ENCODE data around the gene SIRPB2.

SIRPB2 gene

GRCh38 chr20:1440024-1440423 lies 51.2 kb downstream of the SIRPB2 start:
- H2BK12ac ChIP-seq (ENCODE audit: low read length) = no peak overlapping the region
- no peak overlapping the region for H2BK5ac ChIP-seq (ENCODE audit: low read depth, low read length, poor library complexity)
- no peaks in the 10 kb centered on the region for H3K79me2 ChIP-seq (ENCODE audit: control insufficient read depth, insufficient read depth, low read length, poor library complexity)
- H2AK5ac ChIP-seq (ENCODE audit: low read length) = no peak overlapping the region
- WGBS (ENCODE audit: extremely low coverage, insufficient coverage, insufficient read length) = no CpG with 5 or more reads among the region's 6 CpGs
- peaks cover 2% of the 10 kb centered on the region for H3K9me3 ChIP-seq (ENCODE audit: insufficient read depth, low read depth, low read length)
- no peak overlapping the region for H4K8ac ChIP-seq (ENCODE audit: low read depth, low read length)
- H2AFZ ChIP-seq (ENCODE audit: insufficient read depth, low read length, poor library complexity) = no peak overlapping the region
- no peaks in the 10 kb centered on the region for H3K4me1 ChIP-seq (ENCODE audit: control insufficient read depth in 1 of 2, insufficient read depth in 2 of 2, low read length in 2 of 2)
- no peak overlapping the region for H3K9ac ChIP-seq (ENCODE audit: low read length)
- H3K4me2 ChIP-seq (ENCODE audit: low read length) = no peak overlapping the region
- H3K4ac ChIP-seq (ENCODE audit: low read depth, low read length) = no peak overlapping the region
- no peak overlapping the region for H3K27ac ChIP-seq (ENCODE audit: low read depth, low read length)
- H2BK120ac ChIP-seq (ENCODE audit: insufficient read depth, low read length, poor library complexity) = no peak overlapping the region
- no peaks in the 10 kb centered on the region for H3K79me1 ChIP-seq (ENCODE audit: low read length)
- H3K27me3 ChIP-seq (ENCODE audit: insufficient read depth, low read length) = no peaks in the 10 kb centered on the region
- H4K91ac ChIP-seq (ENCODE audit: low read depth, low read length) = no peak overlapping the region
- H4K12ac ChIP-seq (ENCODE audit: low read depth, low read length) = no peak overlapping the region
- no peak overlapping the region for H3K18ac ChIP-seq (ENCODE audit: low read length)
- H3K23ac ChIP-seq (ENCODE audit: low read length) = no peak overlapping the region
- peaks cover 24 to 35% of the 10 kb centered on the region in 2 experiments for H3K36me3 ChIP-seq (ENCODE audit: control insufficient read depth in 1 of 2, insufficient read depth in 2 of 2, low read length in 2 of 2)
- H3K4me3 ChIP-seq (ENCODE audit: low read depth, low read length) = no peak overlapping the region
- H3K14ac ChIP-seq (ENCODE audit: low read length) = no peak overlapping the region
- peak in 1 of 2 donors; percentile 46 for DNase-seq

GRCh38 chr20:1438361-1438760 lies 52.9 kb downstream of the SIRPB2 start:
- Histone ChIP-seq H4K91ac (ENCODE audit: low read depth, low read length) (no peak overlapping the region), H3K23ac (ENCODE audit: low read length) (no peak overlapping the region), H2BK12ac (ENCODE audit: low read length) (no peak overlapping the region), H3K4me2 (ENCODE audit: low read length) (no peak overlapping the region), H4K8ac (ENCODE audit: low read depth, low read length) (no peak overlapping the region), H2BK120ac (ENCODE audit: insufficient read depth, low read length, poor library complexity) (no peak overlapping the region), H3K36me3 (ENCODE audit: control insufficient read depth in 1 of 2, insufficient read depth in 2 of 2, low read length in 2 of 2) (peaks cover 11 to 19% of the 10 kb centered on the region in 2 experiments), H3K4me3 (ENCODE audit: low read depth, low read length) (no peak overlapping the region), H3K18ac (ENCODE audit: low read length) (no peak overlapping the region), H3K9me3 (ENCODE audit: insufficient read depth, low read depth, low read length) (peaks cover 4% of the 10 kb centered on the region), H3K9ac (ENCODE audit: low read length) (no peak overlapping the region), H4K12ac (ENCODE audit: low read depth, low read length) (no peak overlapping the region), H3K79me2 (ENCODE audit: control insufficient read depth, insufficient read depth, low read length, poor library complexity) (no peaks in the 10 kb centered on the region), H3K27me3 (ENCODE audit: insufficient read depth, low read length) (no peaks in the 10 kb centered on the region), H3K4ac (ENCODE audit: low read depth, low read length) (no peak overlapping the region), H3K4me1 (ENCODE audit: control insufficient read depth in 1 of 2, insufficient read depth in 2 of 2, low read length in 2 of 2) (no peaks in the 10 kb centered on the region), H2BK5ac (ENCODE audit: low read depth, low read length, poor library complexity) (no peak overlapping the region), H3K27ac (ENCODE audit: low read depth, low read length) (no peak overlapping the region), H3K14ac (ENCODE audit: low read length) (no peak overlapping the region), H2AFZ (ENCODE audit: insufficient read depth, low read length, poor library complexity) (no peak overlapping the region), H2AK5ac (ENCODE audit: low read length) (no peak overlapping the region), H3K79me1 (ENCODE audit: low read length) (no peaks in the 10 kb centered on the region)
- DNase-seq = no peak
- no CpG with 5 or more reads among the region's 1 CpG for WGBS (ENCODE audit: extremely low coverage, insufficient coverage, insufficient read length)

- WGBS (ENCODE audit: extremely low coverage, insufficient coverage, insufficient read length) = no CpG with 5 or more reads among the region's 5 CpGs
- H3K79me1 ChIP-seq (ENCODE audit: low read length) = no peaks in the 10 kb centered on the region
- peak; percentile 74 to 88 for DNase-seq
- H4K91ac ChIP-seq (ENCODE audit: low read depth, low read length) = no peak overlapping the region
- H3K9me3 ChIP-seq (ENCODE audit: insufficient read depth, low read depth, low read length) = peaks cover 4% of the 10 kb centered on the region
- no peaks in the 10 kb centered on the region for H3K79me2 ChIP-seq (ENCODE audit: control insufficient read depth, insufficient read depth, low read length, poor library complexity)
- H3K4me3 ChIP-seq (ENCODE audit: low read depth, low read length) = no peak overlapping the region
- H2BK5ac ChIP-seq (ENCODE audit: low read depth, low read length, poor library complexity) = no peak overlapping the region
- H2AK5ac ChIP-seq (ENCODE audit: low read length) = no peak overlapping the region
- H3K27ac ChIP-seq (ENCODE audit: low read depth, low read length) = no peak overlapping the region
- no peak overlapping the region for H2BK12ac ChIP-seq (ENCODE audit: low read length)
- no peak overlapping the region for H3K4me2 ChIP-seq (ENCODE audit: low read length)
- H3K14ac ChIP-seq (ENCODE audit: low read length) = no peak overlapping the region
- no peaks in the 10 kb centered on the region for H3K4me1 ChIP-seq (ENCODE audit: control insufficient read depth in 1 of 2, insufficient read depth in 2 of 2, low read length in 2 of 2)
- H3K18ac ChIP-seq (ENCODE audit: low read length) = no peak overlapping the region
- H3K4ac ChIP-seq (ENCODE audit: low read depth, low read length) = no peak overlapping the region
- H3K36me3 ChIP-seq (ENCODE audit: control insufficient read depth in 1 of 2, insufficient read depth in 2 of 2, low read length in 2 of 2) = peaks cover 6 to 10% of the 10 kb centered on the region in 2 experiments
- H3K27me3 ChIP-seq (ENCODE audit: insufficient read depth, low read length) = no peaks in the 10 kb centered on the region
- no peak overlapping the region for H4K8ac ChIP-seq (ENCODE audit: low read depth, low read length)
- no peak overlapping the region for H3K23ac ChIP-seq (ENCODE audit: low read length)
- no peak overlapping the region for H3K9ac ChIP-seq (ENCODE audit: low read length)
- no peak overlapping the region for H4K12ac ChIP-seq (ENCODE audit: low read depth, low read length)
- H2BK120ac ChIP-seq (ENCODE audit: insufficient read depth, low read length, poor library complexity) = no peak overlapping the region
- H2AFZ ChIP-seq (ENCODE audit: insufficient read depth, low read length, poor library complexity) = no peak overlapping the region
Observed at GRCh38 chr20:1437235-1437904, 53.9 kb downstream of the SIRPB2 start.

- no peak overlapping the region for H2AK5ac ChIP-seq (ENCODE audit: low read length)
- no peak overlapping the region for H2AFZ ChIP-seq (ENCODE audit: insufficient read depth, low read length, poor library complexity)
- no peak overlapping the region for H4K8ac ChIP-seq (ENCODE audit: low read depth, low read length)
- no peaks in the 10 kb centered on the region for H3K79me1 ChIP-seq (ENCODE audit: low read length)
- no peak overlapping the region for H3K4me3 ChIP-seq (ENCODE audit: low read depth, low read length)
- no peaks in the 10 kb centered on the region for H3K27me3 ChIP-seq (ENCODE audit: insufficient read depth, low read length)
- H3K79me2 ChIP-seq (ENCODE audit: control insufficient read depth, insufficient read depth, low read length, poor library complexity) = no peaks in the 10 kb centered on the region
- H2BK5ac ChIP-seq (ENCODE audit: low read depth, low read length, poor library complexity) = no peak overlapping the region
- no peak overlapping the region for H3K23ac ChIP-seq (ENCODE audit: low read length)
- no peak overlapping the region for H3K4me2 ChIP-seq (ENCODE audit: low read length)
- no peak overlapping the region for H3K14ac ChIP-seq (ENCODE audit: low read length)
- no peak overlapping the region for H3K27ac ChIP-seq (ENCODE audit: low read depth, low read length)
- no peak for DNase-seq
- H4K12ac ChIP-seq (ENCODE audit: low read depth, low read length) = no peak overlapping the region
- no peak overlapping the region for H4K91ac ChIP-seq (ENCODE audit: low read depth, low read length)
- peaks cover 0 to 2% of the 10 kb centered on the region in 2 experiments for H3K36me3 ChIP-seq (ENCODE audit: control insufficient read depth in 1 of 2, insufficient read depth in 2 of 2, low read length in 2 of 2)
- no peak overlapping the region for H2BK12ac ChIP-seq (ENCODE audit: low read length)
- H2BK120ac ChIP-seq (ENCODE audit: insufficient read depth, low read length, poor library complexity) = no peak overlapping the region
- no peaks in the 10 kb centered on the region for H3K4me1 ChIP-seq (ENCODE audit: control insufficient read depth in 1 of 2, insufficient read depth in 2 of 2, low read length in 2 of 2)
- H3K18ac ChIP-seq (ENCODE audit: low read length) = no peak overlapping the region
- H3K4ac ChIP-seq (ENCODE audit: low read depth, low read length) = no peak overlapping the region
- H3K9ac ChIP-seq (ENCODE audit: low read length) = no peak overlapping the region
- H3K9me3 ChIP-seq (ENCODE audit: insufficient read depth, low read depth, low read length) = peaks cover 4% of the 10 kb centered on the region
- no CpG with 5 or more reads among the region's 8 CpGs for WGBS (ENCODE audit: extremely low coverage, insufficient coverage, insufficient read length)
Observed at GRCh38 chr20:1436263-1436662, 55.0 kb downstream of the SIRPB2 start.
